Coronary artery (tissue), 2 donors: ENCODE results near the gene CCDC87.
A peak's percentile ranks its signal among the peaks of the same experiment; 100 is the strongest.

Experiments
- DNase-seq: peaks from one replicate; pipeline ENCODE4 v3.0.0-alpha.2; 2017; ENCODE audit warnings: low spot score
- H3K27ac ChIP-seq, 2 donors: fragments of 200-600 bp; sonication (generic); one replicate each; pipeline ENCODE4 v1.5.1; 2016 to 2019
- H3K4me3 ChIP-seq: fragments of 200-600 bp; sonication (generic); 2 replicates; pipeline ENCODE4 v1.5.1; 2016; ENCODE audit warnings: mild to moderate bottlenecking, moderate library complexity
- TF ChIP-seq, protein P1 (sequence below): fragments of 200-600 bp; sonication (generic); IDR thresholded peaks from one replicate; pipeline ENCODE4 v1.5.1; 2019; ENCODE audit warnings: antibody characterized with exemption

The CCDC87 gene

DNA sequence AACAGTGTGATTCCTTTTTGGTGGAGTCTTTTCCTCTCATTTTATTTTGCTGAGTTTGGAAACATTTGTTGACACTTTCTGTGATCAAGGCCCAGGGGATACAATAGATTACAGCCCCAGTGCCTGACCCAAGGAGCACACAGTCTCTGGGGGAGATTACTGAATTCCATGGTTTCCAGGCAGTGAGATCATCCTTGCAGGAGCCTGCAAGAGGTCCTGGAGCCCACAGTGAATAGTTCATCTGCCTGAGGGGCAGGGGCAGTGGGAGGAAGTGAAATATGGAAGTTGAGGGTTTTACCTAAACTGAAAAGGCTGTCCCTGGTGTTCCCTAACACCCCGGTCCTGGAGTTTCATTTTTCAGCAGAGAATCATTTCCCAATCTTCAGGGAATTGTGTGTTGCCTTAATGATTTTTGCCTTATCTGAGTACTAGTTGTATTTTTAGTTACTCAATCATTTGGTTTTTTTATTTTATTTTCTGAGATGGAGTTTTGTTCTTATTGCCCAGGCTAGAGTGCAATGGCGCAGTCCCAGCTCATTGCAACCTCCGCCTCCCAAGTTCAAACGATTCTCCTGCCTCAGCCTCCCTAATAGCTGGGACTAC is 7.9 kb upstream of the CCDC87 start:
- TF ChIP-seq, protein P1, sequence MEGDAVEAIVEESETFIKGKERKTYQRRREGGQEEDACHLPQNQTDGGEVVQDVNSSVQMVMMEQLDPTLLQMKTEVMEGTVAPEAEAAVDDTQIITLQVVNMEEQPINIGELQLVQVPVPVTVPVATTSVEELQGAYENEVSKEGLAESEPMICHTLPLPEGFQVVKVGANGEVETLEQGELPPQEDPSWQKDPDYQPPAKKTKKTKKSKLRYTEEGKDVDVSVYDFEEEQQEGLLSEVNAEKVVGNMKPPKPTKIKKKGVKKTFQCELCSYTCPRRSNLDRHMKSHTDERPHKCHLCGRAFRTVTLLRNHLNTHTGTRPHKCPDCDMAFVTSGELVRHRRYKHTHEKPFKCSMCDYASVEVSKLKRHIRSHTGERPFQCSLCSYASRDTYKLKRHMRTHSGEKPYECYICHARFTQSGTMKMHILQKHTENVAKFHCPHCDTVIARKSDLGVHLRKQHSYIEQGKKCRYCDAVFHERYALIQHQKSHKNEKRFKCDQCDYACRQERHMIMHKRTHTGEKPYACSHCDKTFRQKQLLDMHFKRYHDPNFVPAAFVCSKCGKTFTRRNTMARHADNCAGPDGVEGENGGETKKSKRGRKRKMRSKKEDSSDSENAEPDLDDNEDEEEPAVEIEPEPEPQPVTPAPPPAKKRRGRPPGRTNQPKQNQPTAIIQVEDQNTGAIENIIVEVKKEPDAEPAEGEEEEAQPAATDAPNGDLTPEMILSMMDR: no peak
- H3K27ac ChIP-seq: peak overlapping the region in 1 of 2 donors; percentile 49

DNA sequence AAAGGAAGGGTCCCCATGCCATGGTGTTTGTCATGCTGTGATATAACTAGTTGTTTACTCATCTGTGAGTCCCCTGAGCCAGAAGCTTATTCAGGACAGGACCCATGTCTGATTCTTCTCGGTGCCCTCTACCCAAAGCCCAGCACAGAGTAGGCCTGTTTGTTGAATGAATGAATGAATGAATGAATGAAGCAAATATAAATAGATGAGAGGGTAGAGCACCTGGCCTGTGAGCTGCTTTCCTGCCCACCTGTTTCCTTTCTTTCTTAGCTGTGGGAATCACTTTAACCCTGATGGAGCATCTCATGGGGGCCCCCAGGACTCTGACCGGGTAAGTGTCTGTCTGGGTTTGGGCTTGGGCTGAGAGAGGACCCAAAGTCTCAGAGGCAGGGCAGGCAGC is 7.4 kb upstream of the CCDC87 start:
- TF ChIP-seq, protein P1: no peak
- Histone ChIP-seq H3K4me3 (no peak overlapping the region), H3K27ac (peak overlapping the region in 1 of 2 donors; percentile 49)
- no peak for DNase-seq

More for the DNA sequence above, 7.9 kb upstream of the CCDC87 start:
- no peak for DNase-seq
- no peak overlapping the region for H3K4me3 ChIP-seq

DNA sequence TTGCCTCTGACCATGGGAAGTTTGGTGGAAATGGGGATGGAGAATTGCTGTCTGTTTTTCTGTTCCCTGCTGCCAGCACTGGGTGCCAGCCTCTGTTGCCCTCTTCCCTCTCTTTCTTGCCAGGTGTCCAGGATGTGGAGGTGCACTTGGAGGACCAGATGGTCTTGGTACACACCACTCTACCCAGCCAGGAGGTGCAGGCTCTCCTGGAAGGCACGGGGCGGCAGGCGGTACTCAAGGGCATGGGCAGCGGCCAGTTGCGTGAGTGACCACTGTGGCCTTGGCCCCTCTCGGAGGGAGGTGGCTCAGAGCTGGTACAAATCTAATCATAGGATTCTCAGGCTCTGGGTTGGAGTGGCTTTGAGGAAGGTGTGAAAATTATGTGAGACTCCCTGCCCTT is 6.1 kb upstream of the CCDC87 start:
- DNase-seq: no peak
- no peak overlapping the region for H3K27ac ChIP-seq
- no peak overlapping the region for H3K4me3 ChIP-seq
- TF ChIP-seq, protein P1: no peak

DNA sequence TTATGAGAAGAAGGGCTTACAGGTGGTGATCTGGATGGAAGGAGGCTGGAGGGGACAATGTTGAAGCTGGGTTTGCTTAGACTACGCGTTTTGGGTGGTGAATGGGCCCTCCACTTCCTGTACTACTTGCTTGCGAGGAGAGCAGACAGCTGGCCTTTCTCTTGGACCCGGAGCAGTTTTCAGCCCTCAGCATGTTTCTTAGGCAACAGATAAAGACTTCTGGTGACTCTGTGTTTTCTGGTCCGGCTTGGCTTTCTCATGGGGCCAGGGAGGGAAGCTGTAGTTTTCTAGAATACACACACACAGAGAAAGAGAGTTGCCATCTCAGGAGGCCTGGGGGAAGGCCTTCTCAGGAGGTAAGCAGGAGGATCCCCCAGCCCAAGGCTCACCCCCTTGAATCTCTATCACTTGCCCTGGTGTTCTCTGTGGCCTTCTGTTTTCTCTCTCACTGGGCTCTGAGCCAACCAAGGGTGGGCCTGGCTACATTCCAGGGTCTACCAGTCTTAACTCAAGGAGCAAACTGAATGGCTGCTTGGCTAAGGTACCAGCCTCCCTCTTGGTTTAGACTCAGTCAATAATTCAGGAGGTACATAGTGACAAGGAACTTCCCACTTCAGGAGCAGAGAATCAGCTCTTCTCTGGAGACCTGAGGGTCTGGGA is 2.5 kb upstream of the CCDC87 start:
- DNase-seq: no peak
- TF ChIP-seq, protein P1: no peak
- Histone ChIP-seq H3K4me3 (peak overlapping the region; percentile 5), H3K27ac (peak overlapping the region; percentile 57 to 80)

DNA sequence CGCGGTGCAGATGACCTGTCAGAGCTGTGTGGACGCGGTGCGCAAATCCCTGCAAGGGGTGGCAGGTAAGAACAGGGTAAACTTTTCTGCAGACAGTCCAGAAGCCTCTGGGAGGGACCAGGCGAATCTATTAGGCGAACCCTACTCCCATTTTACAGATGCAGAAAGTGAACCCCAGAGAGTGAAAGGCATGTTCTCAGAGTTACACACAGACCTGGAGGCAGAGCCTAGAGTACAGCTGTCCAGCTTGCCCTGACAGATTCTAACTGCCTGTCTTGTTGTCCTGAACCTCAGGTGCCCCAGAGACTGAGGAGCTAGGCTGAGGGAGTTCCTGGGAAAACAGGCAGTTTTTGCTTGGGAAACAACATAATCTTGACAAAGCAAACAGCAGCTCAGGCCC is 787 bp upstream of the CCDC87 start:
- TF ChIP-seq, protein P1: no peak
- peak overlapping the region; percentile 81 for H3K4me3 ChIP-seq
- peak overlapping the region; percentile 79 to 91 for H3K27ac ChIP-seq
- no peak for DNase-seq

DNA sequence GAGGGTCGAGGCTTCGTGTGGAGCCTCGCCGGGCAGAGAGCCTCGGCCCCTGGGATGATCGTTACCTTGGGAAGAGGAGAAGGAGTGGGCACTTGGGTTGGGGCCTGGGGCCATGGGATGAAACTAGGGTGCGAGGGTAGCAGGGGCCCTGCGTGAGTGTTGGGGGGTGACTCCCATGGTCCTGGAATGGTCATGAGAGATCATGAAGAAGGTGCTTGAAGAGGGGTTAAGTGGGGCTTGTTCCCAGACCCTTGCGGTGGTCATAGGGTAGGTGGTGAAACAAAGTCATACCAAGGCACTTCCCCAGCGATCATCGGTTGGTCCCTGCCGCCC is 406 bp upstream of the CCDC87 start:
- TF ChIP-seq, protein P1: no peak
- H3K4me3 ChIP-seq: peak overlapping the region; percentile 81
- H3K27ac ChIP-seq: peak overlapping the region; percentile 79 to 91
- no peak for DNase-seq

DNA sequence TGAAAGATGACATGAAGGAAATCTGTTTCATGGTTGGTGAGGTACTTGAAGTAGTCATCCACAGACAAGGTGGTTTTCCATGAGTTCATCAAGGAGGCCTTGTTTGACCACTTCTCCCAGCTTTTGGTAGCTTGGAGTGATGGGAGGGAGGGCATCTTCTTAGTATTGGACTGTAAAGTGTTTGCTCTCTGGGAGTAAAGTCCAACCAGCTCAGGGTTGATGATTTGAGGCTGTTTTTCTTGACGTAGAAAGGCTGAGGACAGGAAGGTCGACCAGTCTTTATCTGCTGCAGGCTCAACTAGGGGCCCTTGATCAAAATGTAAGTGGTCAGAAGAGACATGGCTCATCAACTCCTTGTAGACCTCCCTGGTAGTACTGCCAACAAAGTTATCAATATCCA is 1.7 kb downstream of the CCDC87 start:
- Histone ChIP-seq H3K27ac (no peak overlapping the region), H3K4me3 (no peak overlapping the region)
- TF ChIP-seq, protein P1: no peak
- DNase-seq: no peak
